ENCODE results near the gene CHN1. TPM values are rescaled to one million over a fixed set of nuclear protein-coding genes. Genes with fewer than 3 reads are reported as not detected.

Gene CHN1
- total RNA-seq, 1 experiment from 2014 or later = 0.41 TPM

GRCh38 chr2:174979996-174980395, 25.2 kb downstream of the CHN1 start:
- no peaks in the 10 kb centered on the region for H3K9me3 ChIP-seq
- no peaks in the 10 kb centered on the region for H3K4me1 ChIP-seq
- TF ChIP-seq CTCF (IDR thresholded peaks at IDR 0.05; ENCODE audit: insufficient read depth in 1 of 2, low read depth in 1 of 2, low read length in 1 of 2, severe bottlenecking in 1 of 2, unreplicated experiment in 1 of 2) = no peak
- no peaks in the 10 kb centered on the region for H3K36me3 Mint-ChIP-seq (ENCODE audit: insufficient read depth, unreplicated experiment)
- DNase-seq = no peak
- no peaks in the 10 kb centered on the region for H3K27me3 ChIP-seq (replicated peaks; ENCODE audit: control insufficient read depth, insufficient read depth, low read length)
- no peaks in the 10 kb centered on the region for H3K36me3 ChIP-seq (ENCODE audit: control insufficient read depth, insufficient read depth, low read length)
- intact Hi-C loops (cut with micrococcal nuclease; ENCODE audit: unreplicated experiment) = no loop called here
- POLR2A ChIA-PET = no interaction called here
- CTCF ChIA-PET = no interaction called here
- no peaks in the 10 kb centered on the region for H3K9me3 Mint-ChIP-seq (ENCODE audit: unreplicated experiment)
- peaks cover 10% of the 10 kb centered on the region for H3K27me3 Mint-ChIP-seq (ENCODE audit: insufficient read depth, unreplicated experiment)
- BruUV-seq (replicated peaks) = no TSS peak
- no peak overlapping the region for H3K4me3 Mint-ChIP-seq (ENCODE audit: unreplicated experiment)
- no peaks in the 10 kb centered on the region for H3K4me1 Mint-ChIP-seq (ENCODE audit: low read depth, unreplicated experiment)
- H3K4me3 ChIP-seq (ENCODE audit: low read depth, low read length) = no peak overlapping the region
- H3K27ac Mint-ChIP-seq (ENCODE audit: unreplicated experiment) = no peak overlapping the region

- BruUV-seq (replicated peaks) = no TSS peak
- Histone ChIP-seq H3K9me3 (no peaks in the 10 kb centered on the region), H3K4me3 (ENCODE audit: low read depth, low read length) (no peak overlapping the region), H3K27me3 (replicated peaks; ENCODE audit: control insufficient read depth, insufficient read depth, low read length) (no peaks in the 10 kb centered on the region), H3K4me1 (no peaks in the 10 kb centered on the region), H3K36me3 (ENCODE audit: control insufficient read depth, insufficient read depth, low read length) (no peaks in the 10 kb centered on the region)
- no peak for DNase-seq
- intact Hi-C loops (cut with micrococcal nuclease; ENCODE audit: unreplicated experiment) = no loop called here
- no peaks in the 10 kb centered on the region for H3K9me3 Mint-ChIP-seq (ENCODE audit: unreplicated experiment)
- H3K4me1 Mint-ChIP-seq (ENCODE audit: low read depth, unreplicated experiment) = peaks cover 3% of the 10 kb centered on the region
- ChIA-PET CTCF (no interaction called here), POLR2A (no interaction called here)
- H3K27me3 Mint-ChIP-seq (ENCODE audit: insufficient read depth, unreplicated experiment) = peaks cover 18% of the 10 kb centered on the region
- TF ChIP-seq CTCF (IDR thresholded peaks at IDR 0.05; ENCODE audit: insufficient read depth in 1 of 2, low read depth in 1 of 2, low read length in 1 of 2, severe bottlenecking in 1 of 2, unreplicated experiment in 1 of 2) = no peak
- H3K27ac Mint-ChIP-seq (ENCODE audit: unreplicated experiment) = no peak overlapping the region
- no peaks in the 10 kb centered on the region for H3K36me3 Mint-ChIP-seq (ENCODE audit: insufficient read depth, unreplicated experiment)
- no peak overlapping the region for H3K4me3 Mint-ChIP-seq (ENCODE audit: unreplicated experiment)
These were observed 27.8 kb downstream of the CHN1 start for GRCh38 chr2:174977364-174977763.

GRCh38 chr2:174974131-174974530, 31.1 kb downstream of the CHN1 start:
- H3K36me3 ChIP-seq (ENCODE audit: control insufficient read depth, insufficient read depth, low read length) = no peaks in the 10 kb centered on the region
- no peak for DNase-seq
- Mint-ChIP-seq H3K27me3 (ENCODE audit: insufficient read depth, unreplicated experiment) (peaks cover 19% of the 10 kb centered on the region), H3K27ac (ENCODE audit: unreplicated experiment) (no peak overlapping the region), H3K4me3 (ENCODE audit: unreplicated experiment) (no peak overlapping the region), H3K9me3 (ENCODE audit: unreplicated experiment) (no peaks in the 10 kb centered on the region), H3K4me1 (ENCODE audit: low read depth, unreplicated experiment) (peaks cover 6% of the 10 kb centered on the region), H3K36me3 (ENCODE audit: insufficient read depth, unreplicated experiment) (no peaks in the 10 kb centered on the region)
- H3K27me3 ChIP-seq (replicated peaks; ENCODE audit: control insufficient read depth, insufficient read depth, low read length) = no peaks in the 10 kb centered on the region
- no peaks in the 10 kb centered on the region for H3K9me3 ChIP-seq
- no TSS peak for BruUV-seq (replicated peaks)
- TF ChIP-seq CTCF (IDR thresholded peaks at IDR 0.05; ENCODE audit: insufficient read depth in 1 of 2, low read depth in 1 of 2, low read length in 1 of 2, severe bottlenecking in 1 of 2, unreplicated experiment in 1 of 2) = no peak
- H3K4me3 ChIP-seq (ENCODE audit: low read depth, low read length) = no peak overlapping the region
- intact Hi-C loops (cut with micrococcal nuclease; ENCODE audit: unreplicated experiment) = no loop called here
- ChIA-PET POLR2A (no interaction called here), CTCF (no interaction called here)
- H3K4me1 ChIP-seq = no peaks in the 10 kb centered on the region
